RWPE2 (cell line): ENCODE data around the gene DNAH9.

Source experiments
- ATAC-seq: fragments of 200-7000 bp; cut with Tn5 transposase; 3 replicates; pipeline ENCODE4 v1.9.1; 2021; ENCODE audit warnings: low read depth
- DNase-seq: peaks from one replicate; pipeline ENCODE4 v3.0.0-alpha.2; 2020; ENCODE audit warnings: low spot score
- H3K27ac ChIP-seq: fragments of 450-650 bp; 2 replicates; pipeline ENCODE4 v1.5.1; 2017; ENCODE audit warnings: mild to moderate bottlenecking; ENCODE audit not compliant: poor library complexity, severe bottlenecking
- H3K27me3 ChIP-seq: fragments of 250-450 bp; sonication (Bioruptor Pico); 2 replicates; pipeline ENCODE4 v1.5.1; 2021; ENCODE audit warnings: mild to moderate bottlenecking, moderate library complexity; ENCODE audit not compliant: insufficient read depth, poor library complexity, severe bottlenecking
- H3K36me3 ChIP-seq: fragments of 250-450 bp; sonication (Bioruptor Pico); 2 replicates; pipeline ENCODE4 v1.5.1; 2020; ENCODE audit warnings: low read depth, mild to moderate bottlenecking, moderate library complexity
- H3K4me1 ChIP-seq: fragments of 250-450 bp; sonication (Bioruptor Pico); 2 replicates; pipeline ENCODE4 v1.5.1; 2021; ENCODE audit warnings: mild to moderate bottlenecking, moderate library complexity; ENCODE audit not compliant: insufficient read depth, poor library complexity, severe bottlenecking
- H3K4me3 ChIP-seq: fragments of 250-450 bp; sonication (Bioruptor Pico); 2 replicates; pipeline ENCODE4 v1.5.1; 2021; ENCODE audit warnings: mild to moderate bottlenecking, moderate library complexity; ENCODE audit not compliant: severe bottlenecking
- H3K9me3 ChIP-seq: fragments of 250-450 bp; sonication (Bioruptor Pico); 2 replicates; pipeline ENCODE4 v1.5.1; 2021; ENCODE audit warnings: mild to moderate bottlenecking, moderate library complexity; ENCODE audit not compliant: severe bottlenecking
- TF ChIP-seq, protein P1 (sequence below): fragments of 450-650 bp; IDR thresholded peaks from one replicate; pipeline ENCODE4 v1.5.1; 2017; ENCODE audit warnings: mild to moderate bottlenecking, moderate library complexity; ENCODE audit not compliant: poor library complexity, severe bottlenecking

DNAH9 gene

DNA sequence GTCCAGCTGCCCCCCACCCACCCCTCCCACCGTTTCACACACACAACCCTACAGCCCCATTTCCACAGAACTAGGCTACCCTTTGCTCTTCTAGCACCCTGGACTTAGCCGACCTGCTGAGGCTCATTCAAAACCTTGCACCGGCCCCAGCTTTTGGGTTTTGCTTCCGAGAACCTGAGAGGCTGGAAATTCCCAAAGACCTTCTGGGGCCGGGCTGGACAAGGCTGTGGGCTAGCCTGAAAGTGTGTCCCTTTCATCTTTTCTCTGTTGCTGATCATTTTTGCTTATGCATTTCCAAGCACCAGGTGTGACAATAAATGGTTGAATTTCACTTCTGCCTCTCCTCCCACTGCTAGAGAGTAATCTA, 139.0 kb downstream of the DNAH9 start:
- H3K4me3 ChIP-seq, result no peak overlapping the region

DNA sequence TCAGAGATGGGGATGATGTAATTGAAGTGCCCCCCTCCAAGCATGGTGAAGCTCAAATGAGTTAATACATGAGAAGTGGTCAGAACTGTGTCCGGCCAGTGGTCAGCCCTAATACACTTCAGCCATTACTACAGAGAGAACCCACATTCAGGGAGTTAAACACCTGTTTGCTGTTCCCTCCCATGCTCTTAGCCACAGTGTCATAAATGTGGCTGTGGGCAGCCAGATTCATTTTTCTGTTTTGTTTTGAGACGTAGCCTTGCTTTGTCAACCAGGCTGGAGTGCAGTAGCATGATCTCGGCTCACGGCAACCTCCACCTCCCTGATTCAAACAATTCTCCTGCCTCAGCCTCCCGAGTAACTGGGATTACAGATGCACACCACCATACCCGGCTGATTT, 139.9 kb downstream of the DNAH9 start:
- ATAC-seq (no peak), DNase-seq (no peak)
- Histone ChIP-seq H3K27ac (no peak overlapping the region), H3K36me3 (no peaks in the 10 kb centered on the region), H3K4me1 (no peaks in the 10 kb centered on the region), H3K9me3 (no peaks in the 10 kb centered on the region), H3K4me3 (no peak overlapping the region), H3K27me3 (no peaks in the 10 kb centered on the region)
- TF ChIP-seq, protein P1, sequence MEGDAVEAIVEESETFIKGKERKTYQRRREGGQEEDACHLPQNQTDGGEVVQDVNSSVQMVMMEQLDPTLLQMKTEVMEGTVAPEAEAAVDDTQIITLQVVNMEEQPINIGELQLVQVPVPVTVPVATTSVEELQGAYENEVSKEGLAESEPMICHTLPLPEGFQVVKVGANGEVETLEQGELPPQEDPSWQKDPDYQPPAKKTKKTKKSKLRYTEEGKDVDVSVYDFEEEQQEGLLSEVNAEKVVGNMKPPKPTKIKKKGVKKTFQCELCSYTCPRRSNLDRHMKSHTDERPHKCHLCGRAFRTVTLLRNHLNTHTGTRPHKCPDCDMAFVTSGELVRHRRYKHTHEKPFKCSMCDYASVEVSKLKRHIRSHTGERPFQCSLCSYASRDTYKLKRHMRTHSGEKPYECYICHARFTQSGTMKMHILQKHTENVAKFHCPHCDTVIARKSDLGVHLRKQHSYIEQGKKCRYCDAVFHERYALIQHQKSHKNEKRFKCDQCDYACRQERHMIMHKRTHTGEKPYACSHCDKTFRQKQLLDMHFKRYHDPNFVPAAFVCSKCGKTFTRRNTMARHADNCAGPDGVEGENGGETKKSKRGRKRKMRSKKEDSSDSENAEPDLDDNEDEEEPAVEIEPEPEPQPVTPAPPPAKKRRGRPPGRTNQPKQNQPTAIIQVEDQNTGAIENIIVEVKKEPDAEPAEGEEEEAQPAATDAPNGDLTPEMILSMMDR, result no peak

More for the DNA sequence above, 139.0 kb downstream of the DNAH9 start:
- Histone ChIP-seq H3K27ac (no peak overlapping the region), H3K9me3 (no peaks in the 10 kb centered on the region), H3K36me3 (no peaks in the 10 kb centered on the region), H3K27me3 (no peaks in the 10 kb centered on the region), H3K4me1 (no peaks in the 10 kb centered on the region)
- TF ChIP-seq, protein P1, result no peak
- DNase-seq (no peak), ATAC-seq (no peak)

DNA sequence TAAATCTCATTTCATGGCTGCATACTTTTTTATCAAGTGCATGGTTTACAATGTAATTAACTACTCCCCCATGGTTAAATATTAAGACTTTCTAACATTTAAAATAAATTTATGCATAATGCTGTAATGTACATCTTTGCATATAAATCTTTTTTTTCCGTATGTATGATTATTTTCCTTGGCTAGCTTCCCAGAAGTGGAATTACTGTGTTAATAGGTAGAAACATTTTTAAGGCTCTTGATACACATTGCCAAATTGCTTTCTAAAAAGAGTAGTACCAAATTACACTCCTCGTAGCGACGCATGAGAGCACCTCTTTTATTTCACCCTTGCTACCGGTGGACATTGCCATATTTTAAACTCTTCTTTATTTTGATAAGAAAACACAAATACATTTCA, 141.1 kb downstream of the DNAH9 start:
- ATAC-seq, result no peak
- H3K27me3 ChIP-seq, result no peaks in the 10 kb centered on the region
- H3K36me3 ChIP-seq, result no peaks in the 10 kb centered on the region
- no peaks in the 10 kb centered on the region for H3K4me1 ChIP-seq
- no peak overlapping the region for H3K4me3 ChIP-seq
- DNase-seq, result no peak
- no peak overlapping the region for H3K27ac ChIP-seq
- TF ChIP-seq, protein P1, result no peak
- no peaks in the 10 kb centered on the region for H3K9me3 ChIP-seq

DNA sequence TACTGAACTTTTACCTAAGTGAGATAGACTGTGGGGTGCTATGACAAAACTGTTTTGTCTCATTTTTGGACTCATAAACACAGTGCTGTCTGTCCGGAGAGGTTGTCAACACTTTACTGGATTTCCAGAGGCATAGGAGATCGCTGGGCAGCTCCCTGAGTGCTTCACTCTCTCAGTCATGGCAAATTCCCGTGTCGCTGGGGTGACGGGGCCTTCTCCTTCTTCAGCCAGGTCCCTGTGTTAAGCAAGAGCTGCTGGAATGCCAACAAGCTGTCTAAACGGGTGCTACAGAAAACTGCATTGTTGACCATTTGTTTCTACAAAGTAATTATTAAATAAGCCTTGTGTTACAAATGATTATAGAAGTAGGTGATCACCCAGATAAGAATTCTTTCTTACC, 141.6 kb downstream of the DNAH9 start:
- Histone ChIP-seq H3K27ac (no peak overlapping the region), H3K9me3 (no peaks in the 10 kb centered on the region), H3K27me3 (no peaks in the 10 kb centered on the region), H3K36me3 (no peaks in the 10 kb centered on the region), H3K4me3 (no peak overlapping the region), H3K4me1 (no peaks in the 10 kb centered on the region)
- TF ChIP-seq, protein P1, result no peak
- ATAC-seq (no peak), DNase-seq (no peak)

DNA sequence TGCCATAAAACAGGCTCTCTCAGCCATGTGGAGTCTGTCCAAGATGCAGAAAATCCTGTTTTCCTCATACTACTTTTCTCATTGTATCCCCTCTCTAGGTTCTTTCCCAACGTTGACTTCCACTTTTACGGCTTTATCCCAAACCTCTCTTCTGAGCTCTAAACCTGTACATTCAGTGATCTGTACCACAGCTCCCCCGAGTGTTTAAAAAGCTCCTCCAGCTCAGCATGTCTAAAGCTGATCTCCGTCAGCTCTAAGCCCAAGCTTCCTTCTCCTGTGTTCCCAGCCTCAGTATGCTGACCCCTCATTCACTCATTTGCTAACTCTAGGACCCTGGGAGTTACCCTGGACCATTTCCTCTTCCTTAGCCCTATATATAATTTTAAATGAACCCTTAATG, 144.6 kb downstream of the DNAH9 start:
- peaks cover 2% of the 10 kb centered on the region for H3K9me3 ChIP-seq
- TF ChIP-seq, protein P1, result no peak
- H3K27ac ChIP-seq, result no peak overlapping the region
- DNase-seq (no peak), ATAC-seq (no peak)
- H3K27me3 ChIP-seq, result no peaks in the 10 kb centered on the region
- no peaks in the 10 kb centered on the region for H3K36me3 ChIP-seq
- H3K4me1 ChIP-seq, result no peaks in the 10 kb centered on the region
- H3K4me3 ChIP-seq, result no peak overlapping the region
